Activated CD8-positive, alpha-beta T cell treated with anti-CD3 and anti-CD28 coated beads for 36 hours (primary cell): Measurements from ENCODE around the gene XKR3. TPM values are rescaled to one million over a fixed set of nuclear protein-coding genes. Genes with fewer than 3 reads are reported as not detected.
"Not testable (repeated sequence)": the region's sequence is repeated elsewhere in the genome, so short reads cannot be mapped to it uniquely, and the experiment has no call there.

ENCODE experiments used
- ATAC-seq: fragments of 200-7000 bp; cut with Tn5 transposase; one replicate; pipeline ENCODE4 v1.10.0; 2021; ENCODE audit warnings: mild to moderate bottlenecking, moderate library complexity
- CTCF ChIA-PET: fragments of 350-600 bp; sonication (Branson Sonifier 250); formaldehyde crosslinking; loops from one replicate; lab custom pipeline; 2021; ENCODE audit warnings: antibody characterized with exemption; lab: Charles Lee
- POLR2A ChIA-PET: fragments of 350-600 bp; sonication (Branson Sonifier 250); formaldehyde crosslinking; loops from one replicate; lab custom pipeline; 2021; ENCODE audit warnings: antibody characterized with exemption; lab: Charles Lee
- DNase-seq: peaks from one replicate; pipeline ENCODE4 v3.0.0-alpha.2; 2020
- H3K27ac Mint-ChIP-seq: one replicate; pipeline ENCODE4 v1.8.0; 2021; ENCODE audit warnings: mild to moderate bottlenecking, mixed read lengths
- H3K27me3 Mint-ChIP-seq: one replicate; pipeline ENCODE4 v1.8.0; 2021; ENCODE audit warnings: mixed read lengths
- H3K36me3 Mint-ChIP-seq: one replicate; pipeline ENCODE4 v1.8.0; 2021; ENCODE audit warnings: low read depth, mixed read lengths
- H3K4me1 Mint-ChIP-seq: one replicate; pipeline ENCODE4 v1.8.0; 2021; ENCODE audit warnings: low read depth, mixed read lengths
- H3K4me3 Mint-ChIP-seq: one replicate; pipeline ENCODE4 v1.8.0; 2021; ENCODE audit warnings: mild to moderate bottlenecking, moderate library complexity, mixed read lengths
- H3K9me3 Mint-ChIP-seq: one replicate; pipeline ENCODE4 v1.8.0; 2021; ENCODE audit warnings: mixed read lengths
- intact Hi-C: fragments of 100-400 bp; cut with micrococcal nuclease; formaldehyde crosslinking; loops from one replicate; pipeline ENCODE4 v1.10.0; 2022
- total RNA-seq, 2 experiments: library from RNA; stranded (reverse); gene quantifications; one replicate each; pipeline ENCODE4 v1.2.3, GENCODE V29; 2021
- TF ChIP-seq, protein P1 (sequence below): fragments of 200-600 bp; IDR thresholded peaks from one replicate; pipeline ENCODE4 v1.8.0; 2022; ENCODE audit warnings: antibody characterized with exemption, mild to moderate bottlenecking

The XKR3 gene
- total RNA-seq, 2 experiments from 2014 or later, result not detected

DNA sequence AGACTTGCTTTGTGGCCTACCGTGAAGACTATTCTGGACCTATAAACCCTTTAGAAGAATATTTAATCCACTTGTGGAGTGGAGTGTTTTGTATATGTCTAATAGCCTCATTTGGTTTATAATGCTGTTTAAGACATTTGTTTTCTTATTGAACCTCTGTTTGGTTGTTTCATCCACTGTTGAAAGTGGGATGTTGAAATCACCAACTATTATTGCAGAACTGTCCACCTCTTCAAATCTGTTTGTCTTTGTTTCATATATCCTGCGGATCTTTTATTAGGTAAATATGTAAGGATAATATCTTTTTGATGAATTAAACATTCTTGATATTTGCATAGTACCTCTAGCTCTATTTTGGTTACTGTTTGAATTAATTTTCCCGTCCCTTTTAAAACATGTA, 49.1 kb downstream of the XKR3 start:
- H3K9me3 Mint-ChIP-seq, result peaks cover 2% of the 10 kb centered on the region
- H3K27me3 Mint-ChIP-seq, result no peaks in the 10 kb centered on the region
- CTCF ChIA-PET, result no interaction called here
- DNase-seq (no peak), ATAC-seq (no peak)
- intact Hi-C loops, result no loop called here
- no peak overlapping the region for H3K4me3 Mint-ChIP-seq
- POLR2A ChIA-PET, result no interaction called here
- TF ChIP-seq, protein P1, sequence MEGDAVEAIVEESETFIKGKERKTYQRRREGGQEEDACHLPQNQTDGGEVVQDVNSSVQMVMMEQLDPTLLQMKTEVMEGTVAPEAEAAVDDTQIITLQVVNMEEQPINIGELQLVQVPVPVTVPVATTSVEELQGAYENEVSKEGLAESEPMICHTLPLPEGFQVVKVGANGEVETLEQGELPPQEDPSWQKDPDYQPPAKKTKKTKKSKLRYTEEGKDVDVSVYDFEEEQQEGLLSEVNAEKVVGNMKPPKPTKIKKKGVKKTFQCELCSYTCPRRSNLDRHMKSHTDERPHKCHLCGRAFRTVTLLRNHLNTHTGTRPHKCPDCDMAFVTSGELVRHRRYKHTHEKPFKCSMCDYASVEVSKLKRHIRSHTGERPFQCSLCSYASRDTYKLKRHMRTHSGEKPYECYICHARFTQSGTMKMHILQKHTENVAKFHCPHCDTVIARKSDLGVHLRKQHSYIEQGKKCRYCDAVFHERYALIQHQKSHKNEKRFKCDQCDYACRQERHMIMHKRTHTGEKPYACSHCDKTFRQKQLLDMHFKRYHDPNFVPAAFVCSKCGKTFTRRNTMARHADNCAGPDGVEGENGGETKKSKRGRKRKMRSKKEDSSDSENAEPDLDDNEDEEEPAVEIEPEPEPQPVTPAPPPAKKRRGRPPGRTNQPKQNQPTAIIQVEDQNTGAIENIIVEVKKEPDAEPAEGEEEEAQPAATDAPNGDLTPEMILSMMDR, result no peak
- no peak overlapping the region for H3K27ac Mint-ChIP-seq
- H3K4me1 Mint-ChIP-seq, result no peaks in the 10 kb centered on the region
- H3K36me3 Mint-ChIP-seq, result no peaks in the 10 kb centered on the region

DNA sequence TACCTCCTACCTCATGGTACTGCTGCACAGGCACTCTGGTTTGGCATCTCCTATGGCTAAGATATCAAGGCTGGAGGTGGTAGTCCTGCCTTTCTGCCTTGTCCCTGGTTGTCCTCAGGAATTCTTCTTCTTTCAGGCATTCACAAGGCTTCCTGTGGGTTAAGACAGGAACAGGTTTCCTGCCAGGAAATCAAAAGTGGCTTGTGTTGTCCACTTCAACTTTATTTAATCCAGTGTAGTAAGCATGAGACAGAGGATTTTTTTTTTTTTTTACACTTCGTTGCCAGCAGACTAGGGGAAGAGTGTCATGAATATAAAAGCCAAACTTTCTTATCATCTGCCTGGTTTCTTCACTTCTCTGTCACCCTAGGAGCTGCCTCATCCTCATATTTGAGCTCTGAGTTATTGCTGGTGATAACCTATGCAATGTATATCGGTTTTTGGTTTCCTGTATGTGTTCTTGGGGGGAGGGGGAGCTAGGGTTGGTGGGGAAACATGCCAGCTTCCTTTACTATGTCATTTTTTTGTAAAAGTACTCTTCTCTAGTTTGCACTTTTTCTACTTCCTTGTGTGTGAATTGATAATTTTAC, 50.2 kb downstream of the XKR3 start:
- no peak for ATAC-seq
- ChIA-PET CTCF (interaction anchor here (1.3 kb wide), 1 partner anchor 9 kb away, joined by 4 read pairs; no protein-coding TSS in a partner anchor), POLR2A (no interaction called here)
- TF ChIP-seq, protein P1, result no peak
- intact Hi-C loops, result no loop called here
- no peak overlapping the region for H3K27ac Mint-ChIP-seq
- no peaks in the 10 kb centered on the region for H3K36me3 Mint-ChIP-seq
- DNase-seq, result no peak
- no peaks in the 10 kb centered on the region for H3K4me1 Mint-ChIP-seq
- no peak overlapping the region for H3K4me3 Mint-ChIP-seq
- H3K9me3 Mint-ChIP-seq, result peaks cover 2% of the 10 kb centered on the region
- no peaks in the 10 kb centered on the region for H3K27me3 Mint-ChIP-seq

DNA sequence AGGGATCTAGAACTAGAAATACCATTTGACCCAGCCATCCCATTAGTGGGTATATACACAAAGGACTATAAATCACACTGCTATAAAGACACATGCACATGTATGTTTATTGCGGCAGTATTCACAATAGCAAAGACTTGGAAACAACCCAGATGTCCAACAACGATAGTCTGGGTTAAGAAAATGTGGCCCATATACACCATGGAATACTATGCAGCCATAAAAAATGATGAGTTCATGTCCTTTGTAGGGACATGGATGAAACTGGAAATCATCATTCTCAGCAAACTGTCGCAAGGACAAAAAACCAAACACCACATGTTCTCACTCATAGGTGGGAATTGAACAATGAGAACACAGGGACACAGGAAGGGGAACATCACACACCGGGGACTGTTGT, 53.6 kb downstream of the XKR3 start:
- H3K9me3 Mint-ChIP-seq, H3K4me3 Mint-ChIP-seq, H3K4me1 Mint-ChIP-seq, POLR2A ChIA-PET, CTCF ChIA-PET, ATAC-seq, H3K27ac Mint-ChIP-seq, intact Hi-C loops, H3K27me3 Mint-ChIP-seq, DNase-seq, H3K36me3 Mint-ChIP-seq: not testable (repeated sequence)

DNA sequence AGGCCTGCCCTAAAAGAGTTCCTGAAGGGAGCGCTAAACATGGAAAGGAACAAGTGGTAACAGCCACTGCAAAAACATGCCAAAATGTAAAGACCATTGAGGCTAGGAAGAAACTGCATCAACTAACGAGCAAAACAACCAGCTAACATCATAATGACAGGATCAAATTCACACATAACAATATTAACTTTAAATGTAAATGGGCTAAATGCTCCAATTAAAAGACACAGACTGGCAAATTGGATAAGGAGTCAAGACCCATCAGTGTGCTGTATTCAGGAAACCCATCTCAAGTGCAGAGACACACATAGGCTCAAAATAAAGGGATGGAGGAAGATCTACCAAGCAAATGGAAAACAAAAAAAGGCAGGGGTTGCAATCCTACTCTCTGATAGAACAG, 57.3 kb downstream of the XKR3 start:
- H3K27me3 Mint-ChIP-seq, H3K36me3 Mint-ChIP-seq, H3K4me1 Mint-ChIP-seq, ATAC-seq, H3K27ac Mint-ChIP-seq, H3K4me3 Mint-ChIP-seq, CTCF ChIA-PET, intact Hi-C loops, DNase-seq, POLR2A ChIA-PET: not testable (repeated sequence)
- H3K9me3 Mint-ChIP-seq, result peaks cover 16% of the 10 kb centered on the region

DNA sequence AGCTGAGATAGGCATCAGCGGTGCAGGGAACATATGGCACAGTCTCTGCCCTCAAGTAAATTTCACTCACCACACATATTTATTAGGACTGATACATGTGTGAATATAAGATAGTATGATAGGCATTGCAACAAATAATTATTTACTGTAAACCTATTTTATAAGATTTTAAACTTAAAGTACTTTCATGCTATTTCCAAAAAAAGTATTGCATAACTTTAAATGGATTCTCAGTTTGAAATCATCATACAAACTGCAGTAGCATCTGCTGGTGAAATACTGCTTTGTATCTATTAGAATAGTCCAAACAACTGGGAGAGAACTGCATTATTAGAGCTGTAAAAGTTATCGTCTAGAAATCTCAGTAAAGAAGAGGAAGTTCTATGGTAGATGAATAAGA, 63.0 kb downstream of the XKR3 start:
- H3K4me1 Mint-ChIP-seq, CTCF ChIA-PET, ATAC-seq, intact Hi-C loops, H3K4me3 Mint-ChIP-seq, POLR2A ChIA-PET, H3K27ac Mint-ChIP-seq, DNase-seq, H3K27me3 Mint-ChIP-seq, H3K36me3 Mint-ChIP-seq: not testable (repeated sequence)
- peaks cover 12% of the 10 kb centered on the region for H3K9me3 Mint-ChIP-seq

DNA sequence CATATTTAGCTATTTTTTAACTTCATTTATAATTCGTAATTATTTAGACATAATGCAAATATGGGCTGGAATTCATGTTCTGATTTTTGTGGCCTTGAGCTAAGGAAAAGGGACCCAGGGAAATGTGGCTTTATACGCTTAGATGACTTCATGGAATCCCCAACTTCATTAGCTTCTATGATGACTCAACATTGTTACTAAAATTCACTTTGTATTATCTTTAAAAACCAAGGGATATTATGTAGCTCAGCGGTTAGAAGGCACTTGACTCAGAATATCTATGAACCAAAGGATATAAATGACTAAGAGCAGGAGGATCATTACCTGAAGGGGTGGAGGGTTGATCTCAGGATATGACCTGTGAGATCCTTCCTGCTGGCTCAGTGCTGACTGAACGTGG, 64.8 kb downstream of the XKR3 start:
- H3K4me3 Mint-ChIP-seq, H3K27me3 Mint-ChIP-seq, H3K4me1 Mint-ChIP-seq, intact Hi-C loops, CTCF ChIA-PET, H3K36me3 Mint-ChIP-seq, H3K9me3 Mint-ChIP-seq, H3K27ac Mint-ChIP-seq, ATAC-seq, DNase-seq, POLR2A ChIA-PET: not testable (repeated sequence)

DNA sequence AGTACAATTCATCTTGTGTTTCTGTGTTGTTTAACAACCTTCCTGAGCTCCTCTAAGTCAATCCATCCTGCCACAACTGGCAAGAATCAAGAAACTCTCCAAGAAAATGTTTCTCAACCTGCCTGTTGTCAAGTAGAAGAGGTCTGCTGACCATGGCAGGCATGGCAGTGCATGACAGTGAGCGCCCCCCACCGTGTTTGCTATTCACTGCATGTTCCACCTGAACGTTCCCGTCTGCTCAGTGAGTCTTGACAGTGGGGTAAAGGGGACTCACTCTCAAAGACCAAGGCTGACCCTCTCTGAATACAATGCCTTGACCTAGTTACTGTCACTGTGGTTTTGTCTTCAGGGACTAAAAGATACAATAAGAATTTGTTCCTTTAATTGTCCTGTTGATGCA, 75.9 kb downstream of the XKR3 start:
- DNase-seq, H3K27me3 Mint-ChIP-seq, CTCF ChIA-PET, intact Hi-C loops, ATAC-seq, H3K9me3 Mint-ChIP-seq, H3K4me3 Mint-ChIP-seq, H3K4me1 Mint-ChIP-seq, H3K36me3 Mint-ChIP-seq, POLR2A ChIA-PET, H3K27ac Mint-ChIP-seq: not testable (repeated sequence)

DNA sequence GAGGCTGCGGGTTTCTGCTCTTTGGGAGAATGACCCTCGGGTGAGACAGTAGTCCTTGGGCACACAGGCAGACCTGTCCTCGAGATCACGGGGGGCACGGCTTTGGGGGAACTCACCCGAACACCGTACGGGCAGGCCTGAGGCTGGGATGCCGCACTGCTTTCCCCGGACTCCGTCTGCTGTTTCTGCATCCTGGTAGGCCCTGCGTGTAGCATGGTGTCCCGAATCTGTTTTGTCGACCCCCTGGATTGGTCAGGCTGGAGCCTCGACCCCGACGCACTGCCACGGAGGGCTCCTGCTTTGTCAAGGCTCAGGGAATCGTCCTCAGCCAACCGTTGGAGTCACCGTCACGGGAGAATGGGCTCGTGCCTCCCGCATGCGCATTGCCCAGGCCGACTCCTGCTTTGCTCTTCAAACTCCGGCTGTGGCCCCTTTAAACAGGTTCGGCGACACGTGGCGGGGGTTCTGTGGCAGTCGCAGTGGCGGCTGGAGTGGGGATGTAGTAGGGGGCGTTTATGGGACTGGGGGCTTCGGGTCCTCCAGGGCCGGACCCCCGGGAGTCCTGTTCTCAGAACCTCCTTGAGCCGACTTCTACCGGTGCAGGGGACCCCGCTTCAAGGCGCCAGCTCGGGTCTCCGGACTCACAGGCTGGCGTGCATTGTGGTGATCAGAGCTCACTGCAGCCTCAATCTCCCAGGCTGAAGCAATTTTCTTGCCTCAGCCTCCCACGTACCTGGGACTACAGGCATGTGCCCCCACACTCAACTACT, 76.9 kb downstream of the XKR3 start:
- H3K27ac Mint-ChIP-seq, intact Hi-C loops, ATAC-seq, H3K4me3 Mint-ChIP-seq, H3K9me3 Mint-ChIP-seq, DNase-seq, H3K27me3 Mint-ChIP-seq, POLR2A ChIA-PET, H3K36me3 Mint-ChIP-seq, CTCF ChIA-PET, H3K4me1 Mint-ChIP-seq: not testable (repeated sequence)

DNA sequence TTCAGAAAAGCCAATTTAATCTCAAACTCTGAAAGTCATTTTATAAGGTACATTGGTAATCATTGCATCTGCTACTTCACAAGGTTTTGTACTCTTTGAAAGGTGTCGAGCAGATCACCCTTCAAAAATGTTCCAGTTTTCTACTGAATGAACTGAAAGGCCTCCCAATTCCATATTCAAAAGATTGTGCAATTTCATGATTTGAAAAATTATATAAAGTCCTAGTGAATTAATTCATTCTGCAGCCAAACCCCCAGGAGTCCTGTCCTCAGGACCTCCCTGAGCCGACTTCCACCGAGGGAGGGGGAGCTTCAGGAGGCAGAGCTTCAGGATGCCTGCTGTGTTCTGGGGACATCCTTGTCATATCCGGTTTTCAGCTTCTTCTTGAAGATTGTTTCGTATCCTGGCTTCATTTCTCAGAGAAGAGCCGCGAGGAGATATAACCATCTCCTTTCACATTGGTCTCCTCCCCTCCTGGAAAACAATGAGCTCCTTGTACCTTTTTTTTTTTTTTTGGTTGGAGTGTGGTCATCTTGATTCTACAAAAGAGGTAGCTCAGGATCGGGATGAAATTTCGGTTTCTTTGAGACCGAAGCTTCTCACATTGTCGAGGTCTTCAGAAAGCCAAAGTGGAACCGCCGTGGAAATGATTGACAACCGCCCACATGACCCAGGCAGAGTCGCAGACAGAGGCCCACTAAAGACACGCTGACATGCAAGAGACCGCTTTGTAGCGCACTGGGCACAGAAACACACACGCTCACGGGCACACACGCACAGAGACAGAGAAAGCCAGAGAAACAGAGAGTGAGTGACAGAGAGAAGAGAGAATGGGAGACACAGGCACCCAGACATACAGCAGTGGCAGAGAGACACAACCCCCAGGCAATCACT, 77.7 kb downstream of the XKR3 start:
- H3K4me3 Mint-ChIP-seq, H3K36me3 Mint-ChIP-seq, H3K9me3 Mint-ChIP-seq, CTCF ChIA-PET, ATAC-seq, intact Hi-C loops, DNase-seq, H3K27me3 Mint-ChIP-seq, POLR2A ChIA-PET, H3K4me1 Mint-ChIP-seq, H3K27ac Mint-ChIP-seq: not testable (repeated sequence)
